ENCODE measurements around the gene POLR3GL.

GRCh38 chr1:145985502-145986439 lies 21.3 kb downstream of the POLR3GL start:
- TF ChIP-seq, protein P1, sequence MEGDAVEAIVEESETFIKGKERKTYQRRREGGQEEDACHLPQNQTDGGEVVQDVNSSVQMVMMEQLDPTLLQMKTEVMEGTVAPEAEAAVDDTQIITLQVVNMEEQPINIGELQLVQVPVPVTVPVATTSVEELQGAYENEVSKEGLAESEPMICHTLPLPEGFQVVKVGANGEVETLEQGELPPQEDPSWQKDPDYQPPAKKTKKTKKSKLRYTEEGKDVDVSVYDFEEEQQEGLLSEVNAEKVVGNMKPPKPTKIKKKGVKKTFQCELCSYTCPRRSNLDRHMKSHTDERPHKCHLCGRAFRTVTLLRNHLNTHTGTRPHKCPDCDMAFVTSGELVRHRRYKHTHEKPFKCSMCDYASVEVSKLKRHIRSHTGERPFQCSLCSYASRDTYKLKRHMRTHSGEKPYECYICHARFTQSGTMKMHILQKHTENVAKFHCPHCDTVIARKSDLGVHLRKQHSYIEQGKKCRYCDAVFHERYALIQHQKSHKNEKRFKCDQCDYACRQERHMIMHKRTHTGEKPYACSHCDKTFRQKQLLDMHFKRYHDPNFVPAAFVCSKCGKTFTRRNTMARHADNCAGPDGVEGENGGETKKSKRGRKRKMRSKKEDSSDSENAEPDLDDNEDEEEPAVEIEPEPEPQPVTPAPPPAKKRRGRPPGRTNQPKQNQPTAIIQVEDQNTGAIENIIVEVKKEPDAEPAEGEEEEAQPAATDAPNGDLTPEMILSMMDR (conservative IDR thresholded peaks at IDR 0.05 in 1 of 2, IDR thresholded peaks at IDR 0.05 in 1 of 2; ENCODE audit: extremely low read depth in 1 of 2, insufficient read depth in 1 of 2, low read depth in 1 of 2, low read length in 2 of 2): no peak
- no peak for TF ChIP-seq EZH2 (IDR thresholded peaks at IDR 0.05; ENCODE audit: borderline replicate concordance, low read length)
